Measurements from ENCODE around the gene CYP4A22. TPM values are rescaled to one million over a fixed set of nuclear protein-coding genes. Genes with fewer than 3 reads are reported as not detected.

Gene CYP4A22
- total and polyA plus RNA-seq, 9 of the 15 experiments (the other 6 are each of a cell fraction or from before 2014, with no cell fraction given): 0.07 TPM; not detected in 8

- TF ChIP-seq ZNF511 (CRISPR knock-in tag; IDR thresholded peaks at IDR 0.05) (no peak), CREB1 (IDR thresholded peaks at IDR 0.05) (no peak), CREB1 (CRISPR knock-in tag; IDR thresholded peaks at IDR 0.05) (0 out of 2 replicates have a peak, but pooled peaks have one; percentile 21), ZNF589 (CRISPR knock-in tag; IDR thresholded peaks at IDR 0.05; ENCODE audit: low read depth) (no peak), EHMT2 (IDR thresholded peaks at IDR 0.05) (peak; percentile 66; the same call in 1 of the 2 replicates), OTX1 (CRISPR knock-in tag; IDR thresholded peaks at IDR 0.05) (peak; percentile 90), SMARCA5 (IDR thresholded peaks at IDR 0.05) (peak; percentile 92), CBFA2T3 (IDR thresholded peaks at IDR 0.05) (no peak), NFE2L1 (tag; IDR thresholded peaks at IDR 0.05; ENCODE audit: borderline replicate concordance, low read depth) (no peak), ARID4B (CRISPR knock-in tag; IDR thresholded peaks at IDR 0.05) (no peak), SIX5 (IDR thresholded peaks at IDR 0.05; ENCODE audit: borderline replicate concordance in 1 of 2, insufficient read depth in 1 of 2, low read depth in 1 of 2, low read length in 2 of 2) (no peak), DPF2 (IDR thresholded peaks at IDR 0.05) (no peak), PHF21A (IDR thresholded peaks at IDR 0.05; ENCODE audit: borderline replicate concordance, low read depth) (no peak), IRF2 (CRISPR knock-in tag; IDR thresholded peaks at IDR 0.05) (no peak), NFYB (IDR thresholded peaks at IDR 0.05; ENCODE audit: extremely low read depth, insufficient read length) (no peak), FOXP1 (CRISPR knock-in tag; IDR thresholded peaks at IDR 0.05) (no peak), TARDBP (IDR thresholded peaks at IDR 0.05) (no peak), CHD4 (IDR thresholded peaks at IDR 0.05; ENCODE audit: insufficient read depth, insufficient replicate concordance, low read depth, low read length, poor library complexity, severe bottlenecking) (no peak), ZEB2 (IDR thresholded peaks at IDR 0.05) (peak; percentile 62), E2F3 (CRISPR knock-in tag; IDR thresholded peaks at IDR 0.05) (no peak)
Measured at GRCh38 chr1:47180603-47181094, 43.4 kb downstream of the CYP4A22 start (continued).

Measured in K562 (cell line).